GM23248 (cell line): ENCODE measurements around the gene SETD7.

Source experiments
- EZH2 ChIP-seq: fragments of 200-600 bp; sonication (generic); IDR thresholded peaks from 2 replicates; pipeline ENCODE4 v1.6.1; 2018; ENCODE audit warnings: antibody characterized with exemption, mild to moderate bottlenecking; ENCODE audit not compliant: insufficient read depth, poor library complexity, severe bottlenecking
- EZH2phosphoT487 ChIP-seq: fragments of 200-600 bp; sonication (generic); IDR thresholded peaks from 2 replicates; pipeline ENCODE4 v1.6.1; 2018; ENCODE audit warnings: antibody characterized with exemption, moderate library complexity, mild to moderate bottlenecking, low read depth; ENCODE audit not compliant: insufficient read depth

GRCh38 chr4:139562067-139562684 lies 6.2 kb upstream of the SETD7 start:
- TF ChIP-seq EZH2 = no peak
- no peak for TF ChIP-seq EZH2phosphoT487
